H9 (cell line): ENCODE results near the gene PPARA. TPM values are rescaled to one million over a fixed set of nuclear protein-coding genes. Genes with fewer than 3 reads are reported as not detected.

ENCODE experiments used
- DNase-seq: peaks from one replicate; pipeline ENCODE4 v3.0.0-alpha.2; 2017
- H2AFZ ChIP-seq: one replicate; pipeline ENCODE4 v1.6.1; 2013; ENCODE audit warnings: mild to moderate bottlenecking, low read length, control low read depth, moderate library complexity
- H2AK5ac ChIP-seq: 2 replicates; pipeline ENCODE4 v1.6.1; 2013; ENCODE audit warnings: low read length, control low read depth, mixed read lengths; ENCODE audit not compliant: insufficient read length
- H2BK120ac ChIP-seq: one replicate; pipeline ENCODE4 v1.6.1; 2013; ENCODE audit warnings: low read depth, mild to moderate bottlenecking, low read length, control low read depth, inconsistent platforms; ENCODE audit not compliant: poor library complexity, severe bottlenecking
- H2BK12ac ChIP-seq: 2 replicates; pipeline ENCODE4 v1.6.1; 2013; ENCODE audit warnings: low read length, control low read depth, mixed read lengths, low read depth; ENCODE audit not compliant: insufficient read length
- H2BK15ac ChIP-seq: 2 replicates; pipeline ENCODE4 v1.6.1; 2013; ENCODE audit warnings: low read depth, low read length, control low read depth
- H2BK20ac ChIP-seq: one replicate; pipeline ENCODE4 v1.6.1; 2013; ENCODE audit warnings: low read depth, mild to moderate bottlenecking, low read length, control low read depth, inconsistent platforms; ENCODE audit not compliant: poor library complexity, severe bottlenecking
- H2BK5ac ChIP-seq: 2 replicates; pipeline ENCODE4 v1.6.1; 2013; ENCODE audit warnings: low read length, control low read depth, mixed read lengths; ENCODE audit not compliant: insufficient read length
- H3K14ac ChIP-seq: 2 replicates; pipeline ENCODE4 v1.6.1; 2013; ENCODE audit warnings: low read length, control low read depth; ENCODE audit not compliant: insufficient read depth
- H3K18ac ChIP-seq: 2 replicates; pipeline ENCODE4 v1.6.1; 2013; ENCODE audit warnings: low read depth, mild to moderate bottlenecking, mixed read lengths, low read length, control low read depth; ENCODE audit not compliant: insufficient read length
- H3K23ac ChIP-seq: 2 replicates; pipeline ENCODE4 v1.6.1; 2013; ENCODE audit warnings: low read length, control low read depth, mixed read lengths, low read depth; ENCODE audit not compliant: insufficient read length
- H3K23me2 ChIP-seq: 2 replicates; pipeline ENCODE4 v1.6.1; 2013; ENCODE audit warnings: low read depth, mild to moderate bottlenecking, mixed read lengths, low read length, control low read depth; ENCODE audit not compliant: insufficient read length, poor library complexity, severe bottlenecking
- H3K27ac ChIP-seq: 2 replicates; pipeline ENCODE4 v1.5.1; 2013; ENCODE audit warnings: low read length, control low read depth, mixed read lengths, low read depth; ENCODE audit not compliant: insufficient read length
- H3K27me3 ChIP-seq: 2 replicates; pipeline ENCODE4 v1.6.1; 2013; ENCODE audit warnings: low read length, control low read depth, inconsistent platforms; ENCODE audit not compliant: insufficient read depth
- H3K4ac ChIP-seq: 2 replicates; pipeline ENCODE4 v1.6.1; 2013; ENCODE audit warnings: low read depth, mild to moderate bottlenecking, control low read depth, inconsistent platforms, low read length, moderate library complexity
- H3K4me1 ChIP-seq: 2 replicates; pipeline ENCODE4 v1.6.1; 2013; ENCODE audit warnings: low read length, control low read depth, inconsistent platforms; ENCODE audit not compliant: insufficient read depth
- H3K4me2 ChIP-seq: 2 replicates; pipeline ENCODE4 v1.6.1; 2013; ENCODE audit warnings: low read length, control low read depth, mixed read lengths; ENCODE audit not compliant: insufficient read length, insufficient read depth
- H3K56ac ChIP-seq: 2 replicates; pipeline ENCODE4 v1.6.1; 2013; ENCODE audit warnings: low read depth, mild to moderate bottlenecking, mixed read lengths, low read length, control low read depth; ENCODE audit not compliant: insufficient read length
- H3K79me1 ChIP-seq: 2 replicates; pipeline ENCODE4 v1.6.1; 2013; ENCODE audit warnings: low read depth, mild to moderate bottlenecking, moderate library complexity, low read length, control low read depth, inconsistent platforms; ENCODE audit not compliant: insufficient read depth, poor library complexity, severe bottlenecking
- H3K79me2 ChIP-seq: 2 replicates; pipeline ENCODE4 v1.6.1; 2013; ENCODE audit warnings: low read length, control low read depth, inconsistent platforms; ENCODE audit not compliant: insufficient read depth
- H3K9ac ChIP-seq: 2 replicates; pipeline ENCODE4 v1.6.1; 2013; ENCODE audit warnings: low read length, control low read depth, mixed read lengths; ENCODE audit not compliant: insufficient read length; ENCODE audit errors: extremely low read depth
- H3K9me3 ChIP-seq: one replicate; pipeline ENCODE4 v1.6.1; 2013; ENCODE audit warnings: low read depth, low read length, inconsistent platforms; ENCODE audit not compliant: control insufficient read depth
- H3T11ph ChIP-seq: one replicate; pipeline ENCODE4 v1.6.1; 2013; ENCODE audit warnings: mild to moderate bottlenecking, low read length, control low read depth, inconsistent platforms
- H4K20me1 ChIP-seq: one replicate; pipeline ENCODE4 v1.6.1; 2013; ENCODE audit not compliant: control insufficient read depth, insufficient read length, insufficient read depth
- H4K5ac ChIP-seq: 2 replicates; pipeline ENCODE4 v1.6.1; 2013; ENCODE audit warnings: low read depth, mild to moderate bottlenecking, mixed read lengths, low read length, control low read depth; ENCODE audit not compliant: insufficient read length
- H4K8ac ChIP-seq: replicated peaks from 2 replicates; pipeline ENCODE4 v1.6.1; 2013; ENCODE audit warnings: low read length, control low read depth, mixed read lengths, low read depth; ENCODE audit not compliant: insufficient read length
- H4K91ac ChIP-seq: 2 replicates; pipeline ENCODE4 v1.6.1; 2013; ENCODE audit warnings: low read depth, mild to moderate bottlenecking, moderate library complexity, mixed read lengths, low read length, control low read depth; ENCODE audit not compliant: insufficient read length
- H3K27ac Mint-ChIP-seq, 3 experiments: 2 replicates in 2 of 3; 3 replicates in 1 of 3; pipeline ENCODE4 v1.8.0; 2020 to 2021; ENCODE audit warnings: mixed read lengths in 3 of 3, mild to moderate bottlenecking in 1 of 3, moderate library complexity in 1 of 3
- H3K27me3 Mint-ChIP-seq: 2 replicates; pipeline ENCODE4 v1.8.0; 2021; ENCODE audit warnings: low read depth, mild to moderate bottlenecking, moderate library complexity, mixed read lengths
- H3K36me3 Mint-ChIP-seq, 3 experiments: 2 replicates in 2 of 3; 3 replicates in 1 of 3; pipeline ENCODE4 v1.8.0; 2020 to 2021; ENCODE audit warnings: low read depth in 3 of 3, mixed read lengths in 3 of 3; ENCODE audit not compliant: insufficient read depth in 1 of 3
- H3K4me1 Mint-ChIP-seq, 2 experiments: 2 replicates each; pipeline ENCODE4 v1.8.0; 2020; ENCODE audit warnings: mixed read lengths in 2 of 2
- H3K4me3 Mint-ChIP-seq, 2 experiments: 2 replicates in 1 of 2; 3 replicates in 1 of 2; pipeline ENCODE4 v1.8.0; 2020 to 2021; ENCODE audit warnings: mild to moderate bottlenecking in 2 of 2, mixed read lengths in 2 of 2, moderate library complexity in 1 of 2
- H3K9me3 Mint-ChIP-seq, 2 experiments: 2 replicates in 1 of 2; 3 replicates in 1 of 2; pipeline ENCODE4 v1.8.0; 2020; ENCODE audit warnings: mild to moderate bottlenecking in 2 of 2, mixed read lengths in 2 of 2, moderate library complexity in 1 of 2
- WGBS: extraction: QIAGEN DNeasy Blood & Tissue Kit; methylation state at CpG from one replicate; pipeline ENCODE4 v1.1.7; 2013; ENCODE audit warnings: missing lambda C conversion rate, low lambda C conversion rate, mixed read lengths; ENCODE audit not compliant: insufficient read length; ENCODE audit errors: extremely low coverage; 5-methylcytosine and 5-hydroxymethylcytosine counted together
- total RNA-seq: library from RNA; stranded (reverse); gene quantifications from 2 replicates; pipeline ENCODE4 v1.2.1, GENCODE V29; 2021
- TF ChIP-seq, protein P1 (sequence below): fragments of 200-600 bp; sonication (generic); conservative IDR thresholded peaks from 3 replicates; pipeline ENCODE4 v1.8.0; 2021; ENCODE audit warnings: antibody characterized with exemption, mild to moderate bottlenecking

Gene PPARA
- total RNA-seq, 1 experiment from 2014 or later: 7.3 TPM

DNA sequence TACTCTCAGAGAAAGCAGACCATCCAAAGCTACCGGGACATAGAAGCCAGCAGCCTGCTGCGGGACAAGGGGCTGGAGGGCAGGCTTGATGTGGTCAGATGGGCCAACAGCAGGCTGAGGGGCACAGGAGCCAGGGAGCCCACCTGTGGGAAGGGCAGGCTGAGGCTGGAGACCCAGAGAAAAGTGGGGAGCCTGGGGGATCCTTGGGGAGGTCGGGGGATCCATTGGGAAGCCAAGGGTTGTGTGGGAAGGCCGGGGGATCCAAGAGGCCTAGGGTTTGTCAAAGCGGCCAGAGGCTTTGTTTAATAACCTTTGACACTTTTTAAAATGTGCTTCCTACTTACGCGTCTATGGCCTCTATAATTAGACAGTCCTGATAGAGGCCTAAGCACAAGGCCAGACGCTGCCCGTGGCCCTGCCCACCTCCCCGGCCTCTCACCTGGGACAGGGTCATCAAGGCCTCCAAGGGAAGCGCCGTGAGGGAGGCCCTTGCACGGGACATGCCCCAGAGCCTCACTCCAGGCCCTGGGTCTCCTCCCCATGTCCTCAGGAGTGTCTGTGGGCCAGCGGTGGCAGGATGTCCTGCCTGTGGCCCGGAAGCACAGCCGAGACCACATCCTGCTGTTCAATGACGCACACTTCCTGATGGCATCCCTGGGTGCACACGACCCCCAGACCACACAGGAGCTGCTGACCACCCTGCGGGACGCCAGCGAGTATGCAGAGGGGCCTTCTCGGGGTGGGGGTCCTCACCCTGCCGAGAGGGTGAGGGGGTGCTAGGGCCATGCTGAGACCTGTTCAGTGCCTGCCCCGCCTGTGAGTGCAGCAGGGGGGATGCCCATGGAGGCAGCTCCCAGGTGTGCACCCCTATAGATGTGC, 137.8 kb downstream of the PPARA start:
- Mint-ChIP-seq H3K4me1 (no peaks in the 10 kb centered on the region), H3K9me3 (no peaks in the 10 kb centered on the region), H3K27me3 (no peaks in the 10 kb centered on the region; the same call in 1 of the 2 replicates), H3K36me3 (peaks cover 11 to 40% (median 38%) of the 10 kb centered on the region in 3 experiments; a peak in 6 of 7 replicates), H3K4me3 (no peak overlapping the region), H3K27ac (peak overlapping the region in 1 of 3 experiments; percentile 77; a peak in 1 of 7 replicates)
- no CpG with 5 or more reads among the region's 24 CpGs for WGBS
- Histone ChIP-seq H2BK15ac (no peak overlapping the region), H3K23ac (no peak overlapping the region), H2AFZ (no peak overlapping the region), H3K9me3 (no peaks in the 10 kb centered on the region), H3K79me1 (no peaks in the 10 kb centered on the region), H2BK5ac (no peak overlapping the region), H3K4ac (no peak overlapping the region), H3T11ph (no peak overlapping the region), H3K9ac (no peak overlapping the region), H3K27ac (no peak overlapping the region), H2BK20ac (no peak overlapping the region), H4K91ac (no peak overlapping the region), H3K79me2 (no peaks in the 10 kb centered on the region), H3K23me2 (no peaks in the 10 kb centered on the region), H2AK5ac (no peak overlapping the region), H3K14ac (no peak overlapping the region), H4K8ac (no peak overlapping the region), H3K27me3 (no peaks in the 10 kb centered on the region), H3K18ac (no peak overlapping the region), H2BK120ac (no peak overlapping the region), H4K20me1 (no peaks in the 10 kb centered on the region), H2BK12ac (no peak overlapping the region), H3K4me1 (no peaks in the 10 kb centered on the region), H4K5ac (no peak overlapping the region), H3K56ac (no peak overlapping the region), H3K4me2 (no peak overlapping the region)
- TF ChIP-seq, protein P1, sequence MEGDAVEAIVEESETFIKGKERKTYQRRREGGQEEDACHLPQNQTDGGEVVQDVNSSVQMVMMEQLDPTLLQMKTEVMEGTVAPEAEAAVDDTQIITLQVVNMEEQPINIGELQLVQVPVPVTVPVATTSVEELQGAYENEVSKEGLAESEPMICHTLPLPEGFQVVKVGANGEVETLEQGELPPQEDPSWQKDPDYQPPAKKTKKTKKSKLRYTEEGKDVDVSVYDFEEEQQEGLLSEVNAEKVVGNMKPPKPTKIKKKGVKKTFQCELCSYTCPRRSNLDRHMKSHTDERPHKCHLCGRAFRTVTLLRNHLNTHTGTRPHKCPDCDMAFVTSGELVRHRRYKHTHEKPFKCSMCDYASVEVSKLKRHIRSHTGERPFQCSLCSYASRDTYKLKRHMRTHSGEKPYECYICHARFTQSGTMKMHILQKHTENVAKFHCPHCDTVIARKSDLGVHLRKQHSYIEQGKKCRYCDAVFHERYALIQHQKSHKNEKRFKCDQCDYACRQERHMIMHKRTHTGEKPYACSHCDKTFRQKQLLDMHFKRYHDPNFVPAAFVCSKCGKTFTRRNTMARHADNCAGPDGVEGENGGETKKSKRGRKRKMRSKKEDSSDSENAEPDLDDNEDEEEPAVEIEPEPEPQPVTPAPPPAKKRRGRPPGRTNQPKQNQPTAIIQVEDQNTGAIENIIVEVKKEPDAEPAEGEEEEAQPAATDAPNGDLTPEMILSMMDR: no peak
- no peak for DNase-seq
